NCI-H2029 treated with DMSO at 0.1 percent for 48 hours (cell line): ENCODE measurements around the gene ADD3.
"Not testable (repeated sequence)": the region's sequence is repeated elsewhere in the genome, so short reads cannot be mapped to it uniquely, and the experiment has no call there.

ENCODE experiments used
- DNase-seq: peaks from one replicate; lab custom pipeline; 2025; lab: John Stamatoyannopoulos, UW

The ADD3 gene

GRCh38 chr10:109975244-109976190, 32.3 kb upstream of the ADD3 start:
- no peak for DNase-seq

- peak; percentile 6 for DNase-seq
These were observed 31.1 kb upstream of the ADD3 start for GRCh38 chr10:109976681-109977080.

- DNase-seq = no peak
These were observed 30.4 kb upstream of the ADD3 start for GRCh38 chr10:109977382-109977806.

GRCh38 chr10:109978481-109978880, 29.3 kb upstream of the ADD3 start:
- DNase-seq = no peak

- no peak for DNase-seq
These were observed 28.6 kb upstream of the ADD3 start for GRCh38 chr10:109979215-109979614.

GRCh38 chr10:109981650-109982049, 26.1 kb upstream of the ADD3 start:
- DNase-seq = no peak

GRCh38 chr10:109982123-109982522, 25.7 kb upstream of the ADD3 start:
- no peak for DNase-seq

- DNase-seq = no peak
These were observed 25.0 kb upstream of the ADD3 start for GRCh38 chr10:109982812-109983211.

GRCh38 chr10:109984013-109984412, 23.8 kb upstream of the ADD3 start:
- DNase-seq = no peak

GRCh38 chr10:109985768-109986167, 22.0 kb upstream of the ADD3 start:
- DNase-seq = not testable (repeated sequence)

- DNase-seq = no peak
These were observed 20.2 kb upstream of the ADD3 start for GRCh38 chr10:109987452-109988211.

- DNase-seq = no peak
These were observed 19.6 kb upstream of the ADD3 start for GRCh38 chr10:109988212-109988596.

GRCh38 chr10:109991266-109991855, 16.4 kb upstream of the ADD3 start:
- no peak for DNase-seq

GRCh38 chr10:109992485-109992884, 15.3 kb upstream of the ADD3 start:
- no peak for DNase-seq

GRCh38 chr10:109993551-109994330, 14.0 kb upstream of the ADD3 start:
- no peak for DNase-seq

GRCh38 chr10:109994711-109995577, 12.8 kb upstream of the ADD3 start:
- DNase-seq = no peak

GRCh38 chr10:109995595-109995994, 12.2 kb upstream of the ADD3 start:
- DNase-seq = no peak

GRCh38 chr10:109996225-109996624, 11.6 kb upstream of the ADD3 start:
- no peak for DNase-seq

GRCh38 chr10:109996766-109997171, 11.0 kb upstream of the ADD3 start:
- DNase-seq = no peak

- no peak for DNase-seq
These were observed 10.6 kb upstream of the ADD3 start for GRCh38 chr10:109997233-109997632.

GRCh38 chr10:109998513-109998912, 9.3 kb upstream of the ADD3 start:
- no peak for DNase-seq
